GM12892 (cell line): ENCODE results near the gene KRTAP9-8.

Source experiments
- POLR2A ChIP-seq: IDR thresholded peaks from 2 replicates; pipeline ENCODE4 v1.6.1; 2011; ENCODE audit warnings: low read depth, low read length, control low read depth
- POLR2AphosphoS5 ChIP-seq: IDR thresholded peaks from 2 replicates; pipeline ENCODE4 v1.6.1; 2011; ENCODE audit warnings: low read depth, low read length, control low read depth

- TF ChIP-seq POLR2A: no peak
- no peak for TF ChIP-seq POLR2AphosphoS5
These were observed 7.7 kb upstream of the KRTAP9-8 start for GRCh38 chr17:41230094-41230493.
